ENCODE data around the gene PRG3.
"Not testable (repeated sequence)": the region's sequence is repeated elsewhere in the genome, so short reads cannot be mapped to it uniquely, and the experiment has no call there.

Gene PRG3

GRCh38 chr11:57344826-57345225, 36.1 kb downstream of the PRG3 start:
- in situ Hi-C loops (cut with MboI; ENCODE audit: low sequenced_read_pairs) = loop anchor here (5.0 to 10.0 kb wide), 2 partner anchors 177 to 300 kb away; partner anchors contain the start of gene YPEL4

GRCh38 chr11:57343825-57344224, 37.1 kb downstream of the PRG3 start:
- in situ Hi-C loops (cut with MboI; ENCODE audit: low sequenced_read_pairs) = loop anchor here (10.0 kb wide), 1 partner anchor 301 kb away; the partner anchor contains the start of gene YPEL4

GRCh38 chr11:57342702-57343101, 38.2 kb downstream of the PRG3 start:
- in situ Hi-C loops (cut with MboI; ENCODE audit: low sequenced_read_pairs) = loop anchor here (10.0 kb wide), 1 partner anchor 302 kb away; the partner anchor contains the start of gene YPEL4

- in situ Hi-C loops (cut with MboI; ENCODE audit: low sequenced_read_pairs) = loop anchor here (10.0 kb wide), 1 partner anchor 303 kb away; the partner anchor contains the start of gene YPEL4
These were observed 39.6 kb downstream of the PRG3 start for GRCh38 chr11:57341250-57341808.

- in situ Hi-C loops (cut with MboI; ENCODE audit: low sequenced_read_pairs) = loop anchor here (10.0 kb wide), 1 partner anchor 305 kb away; the partner anchor contains the start of gene YPEL4
These were observed 40.8 kb downstream of the PRG3 start for GRCh38 chr11:57340039-57340615.

GRCh38 chr11:57339328-57339727, 41.6 kb downstream of the PRG3 start:
- in situ Hi-C loops (cut with MboI; ENCODE audit: low sequenced_read_pairs) = no loop called here

- in situ Hi-C loops (cut with MboI; ENCODE audit: low sequenced_read_pairs) = no loop called here
These were observed 42.8 kb downstream of the PRG3 start, which contains the start of gene P2RX3 for GRCh38 chr11:57338142-57338541. Gene P2RX3 (plus strand): TSS chr11:57338352. CDS start chr11:57338551, 199 bp downstream.

GRCh38 chr11:57336856-57337255, 44.1 kb downstream of the PRG3 start:
- in situ Hi-C loops (cut with MboI; ENCODE audit: low sequenced_read_pairs) = not testable (repeated sequence)

- in situ Hi-C loops (cut with MboI; ENCODE audit: low sequenced_read_pairs) = no loop called here
These were observed 44.8 kb downstream of the PRG3 start for GRCh38 chr11:57336111-57336666.

- in situ Hi-C loops (cut with MboI; ENCODE audit: low sequenced_read_pairs) = no loop called here
These were observed 45.4 kb downstream of the PRG3 start, which contains the start of gene SSRP1 for GRCh38 chr11:57335343-57336110. Gene SSRP1 (minus strand): TSS chr11:57335892. CDS start chr11:57335121, 771 bp downstream.

GRCh38 chr11:57335023-57335342, 46.0 kb downstream of the PRG3 start:
- in situ Hi-C loops (cut with MboI; ENCODE audit: low sequenced_read_pairs) = no loop called here

- in situ Hi-C loops (cut with MboI; ENCODE audit: low sequenced_read_pairs) = no loop called here
These were observed 48.1 kb downstream of the PRG3 start for GRCh38 chr11:57332694-57333440.

- in situ Hi-C loops (cut with MboI; ENCODE audit: low sequenced_read_pairs) = no loop called here
These were observed 49.2 kb downstream of the PRG3 start for GRCh38 chr11:57331720-57332119.

GRCh38 chr11:57330029-57330428, 50.9 kb downstream of the PRG3 start:
- in situ Hi-C loops (cut with MboI; ENCODE audit: low sequenced_read_pairs) = no loop called here

GRCh38 chr11:57327721-57328120, 53.2 kb downstream of the PRG3 start:
- in situ Hi-C loops (cut with MboI; ENCODE audit: low sequenced_read_pairs) = no loop called here

Measured in HL-60/S4 (cell line).